Neural cell (in vitro differentiated cells): ENCODE results near the gene CRAT.

Experiments used
- CTCF ChIP-seq: fragments of 450-650 bp; IDR thresholded peaks from 2 replicates; pipeline ENCODE4 v1.5.1; 2014; ENCODE audit warnings: antibody characterized with exemption, mild to moderate bottlenecking, moderate library complexity; ENCODE audit not compliant: poor library complexity, severe bottlenecking
- EZH2 ChIP-seq: fragments of 200-600, 300-800 bp; shearing (Covaris generic), sonication (generic); IDR thresholded peaks from 2 replicates; pipeline ENCODE4 v1.6.1; 2014; ENCODE audit warnings: antibody characterized with exemption, low read length, borderline replicate concordance, mild to moderate bottlenecking; ENCODE audit not compliant: insufficient read depth, poor library complexity, severe bottlenecking
- POLR2AphosphoS5 ChIP-seq: IDR thresholded peaks from 2 replicates; pipeline ENCODE4 v1.6.1; 2012

- TF ChIP-seq CTCF = no peak
- no peak for TF ChIP-seq POLR2AphosphoS5
- TF ChIP-seq EZH2 = no peak
These were observed 39.5 kb upstream of the CRAT start for GRCh38 chr9:129150122-129150521.
